Naive B cell (primary cell): ENCODE data around the gene KRTAP3-3. TPM values are rescaled to one million over a fixed set of nuclear protein-coding genes. Genes with fewer than 3 reads are reported as not detected.

Experiments
- ATAC-seq, 2 donors: fragments of 150-1000 bp; cut with Tn5 transposase; 2 replicates each; pipeline ENCODE4 v1.10.0; 2021; ENCODE audit warnings: low read depth in 2 of 2, mild to moderate bottlenecking in 2 of 2, moderate library complexity in 2 of 2
- DNase-seq: peaks from one replicate; pipeline ENCODE4 v3.0.0; 2022
- H3K27ac Mint-ChIP-seq, 6 donors: one replicate each; pipeline ENCODE4 v1.8.0; 2020 to 2022; ENCODE audit warnings: mild to moderate bottlenecking in 6 of 6, mixed read lengths in 6 of 6, moderate library complexity in 5 of 6, inconsistent platforms in 2 of 6
- H3K27me3 Mint-ChIP-seq, 3 donors: one replicate each; pipeline ENCODE4 v1.8.0; 2021 to 2022; ENCODE audit warnings: mixed read lengths in 3 of 3, mild to moderate bottlenecking in 1 of 3
- H3K36me3 Mint-ChIP-seq, 2 donors: one replicate each; pipeline ENCODE4 v1.8.0; 2020 to 2022; ENCODE audit warnings: mixed read lengths in 2 of 2, inconsistent platforms in 1 of 2, mild to moderate bottlenecking in 1 of 2
- H3K4me1 Mint-ChIP-seq, 3 donors: one replicate each; pipeline ENCODE4 v1.8.0; 2020 to 2022; ENCODE audit warnings: mixed read lengths in 3 of 3, inconsistent platforms in 1 of 3, mild to moderate bottlenecking in 1 of 3, moderate library complexity in 1 of 3
- H3K4me3 Mint-ChIP-seq, 8 donors: one replicate each; pipeline ENCODE4 v1.8.0; 2020 to 2022; ENCODE audit warnings: mild to moderate bottlenecking in 8 of 8, mixed read lengths in 8 of 8, moderate library complexity in 8 of 8, inconsistent platforms in 2 of 8
- H3K9me3 Mint-ChIP-seq, 7 donors: one replicate each; pipeline ENCODE4 v1.8.0; 2020 to 2022; ENCODE audit warnings: mixed read lengths in 7 of 7, mild to moderate bottlenecking in 5 of 7, inconsistent platforms in 2 of 7, moderate library complexity in 1 of 7
- polyA plus RNA-seq, 6 donors: library from polyadenylated mRNA; unstranded; fragments of 300-500 nt; fragmentation: Illumina TruSeq; gene quantifications; one replicate each; pipeline ENCODE4 v1.2.3, GENCODE V29; 2021; ENCODE audit warnings: low read depth in 6 of 6

KRTAP3-3 gene
- polyA plus RNA-seq, 6 donors from 2014 or later: not detected

- Mint-ChIP-seq H3K27ac (no peak overlapping the region), H3K36me3 (peaks cover 5 to 7% of the 10 kb centered on the region in 2 donors), H3K4me1 (peaks cover 0 to 7% (median 0%) of the 10 kb centered on the region in 3 donors), H3K4me3 (peak overlapping the region in 1 of 8 donors; percentile 25), H3K27me3 (peaks cover 36 to 91% (median 87%) of the 10 kb centered on the region in 3 donors), H3K9me3 (no peaks in the 10 kb centered on the region)
- no peak for DNase-seq
- no peak for ATAC-seq
Observed at GRCh38 chr17:40949418-40949817, 44.5 kb downstream of the KRTAP3-3 start.

- ATAC-seq (no peak), DNase-seq (no peak)
- Mint-ChIP-seq H3K27me3 (peaks cover 40 to 91% (median 79%) of the 10 kb centered on the region in 3 donors), H3K36me3 (peaks cover 5 to 8% of the 10 kb centered on the region in 2 donors), H3K4me3 (no peak overlapping the region), H3K9me3 (no peaks in the 10 kb centered on the region), H3K27ac (no peak overlapping the region), H3K4me1 (peaks cover 0 to 7% (median 0%) of the 10 kb centered on the region in 3 donors)
Observed at GRCh38 chr17:40947929-40948328, 46.0 kb downstream of the KRTAP3-3 start.

GRCh38 chr17:40945414-40945813 is 48.5 kb downstream of the KRTAP3-3 start:
- H3K4me3 Mint-ChIP-seq: no peak overlapping the region
- no peak overlapping the region for H3K27ac Mint-ChIP-seq
- peaks cover 0 to 7% (median 0%) of the 10 kb centered on the region in 7 donors for H3K9me3 Mint-ChIP-seq
- H3K27me3 Mint-ChIP-seq: peaks cover 40 to 74% (median 72%) of the 10 kb centered on the region in 3 donors
- H3K36me3 Mint-ChIP-seq: peaks cover 5 to 16% of the 10 kb centered on the region in 2 donors
- DNase-seq (no peak), ATAC-seq (no peak)
- peaks cover 0 to 7% (median 7%) of the 10 kb centered on the region in 3 donors for H3K4me1 Mint-ChIP-seq

- Mint-ChIP-seq H3K27ac (no peak overlapping the region), H3K9me3 (peaks cover 0 to 7% (median 0%) of the 10 kb centered on the region in 7 donors), H3K4me1 (peaks cover 0 to 7% (median 7%) of the 10 kb centered on the region in 3 donors), H3K27me3 (peaks cover 36 to 67% (median 63%) of the 10 kb centered on the region in 3 donors), H3K4me3 (no peak overlapping the region), H3K36me3 (peaks cover 5 to 16% of the 10 kb centered on the region in 2 donors)
- no peak for DNase-seq
- ATAC-seq: no peak
Observed at GRCh38 chr17:40944531-40944930, 49.4 kb downstream of the KRTAP3-3 start.

Other genes with a start within 250 kb of the KRTAP3-3 start
- not detected for gene KRT25, start 238.8 kb downstream of the KRTAP3-3 start, polyA plus RNA-seq
- not detected for gene KRT26, start 222.0 kb downstream of the KRTAP3-3 start, polyA plus RNA-seq
- under 1 TPM in 1 of 6 donors, not detected in 5; 0.53 TPM for gene KRT27, start 211.6 kb downstream of the KRTAP3-3 start, polyA plus RNA-seq
- gene KRT28, start 194.2 kb downstream of the KRTAP3-3 start, polyA plus RNA-seq: not detected
- 100 to 1,000 TPM; 194 to 275 (median 232) TPM for gene KRT10, start 171.6 kb downstream of the KRTAP3-3 start, polyA plus RNA-seq
- not detected for gene KRT12, start 126.9 kb downstream of the KRTAP3-3 start, polyA plus RNA-seq
- not detected for gene KRT20, start 108.9 kb downstream of the KRTAP3-3 start, polyA plus RNA-seq
- gene KRT23, start 56.5 kb downstream of the KRTAP3-3 start, polyA plus RNA-seq: under 1 TPM in 1 of 6 donors, not detected in 5; 0.19 TPM
- gene KRT39, start 27.2 kb downstream of the KRTAP3-3 start, polyA plus RNA-seq: not detected
- gene KRT40, start 9.8 kb downstream of the KRTAP3-3 start, polyA plus RNA-seq: not detected
- gene KRTAP3-2, start 5.7 kb upstream of the KRTAP3-3 start, polyA plus RNA-seq: not detected
- not detected for gene KRTAP3-1, start 15.0 kb upstream of the KRTAP3-3 start, polyA plus RNA-seq
- gene KRTAP1-5, start 33.0 kb upstream of the KRTAP3-3 start, polyA plus RNA-seq: not detected
- gene KRTAP1-4, start 36.0 kb upstream of the KRTAP3-3 start, polyA plus RNA-seq: not detected
- not detected for gene KRTAP1-3, start 40.7 kb upstream of the KRTAP3-3 start, polyA plus RNA-seq
- gene KRTAP1-1, start 47.3 kb upstream of the KRTAP3-3 start, polyA plus RNA-seq: not detected
- gene KRTAP2-1, start 53.2 kb upstream of the KRTAP3-3 start, polyA plus RNA-seq: not detected
- not detected for gene KRTAP2-2, start 61.1 kb upstream of the KRTAP3-3 start, polyA plus RNA-seq
- not detected for gene KRTAP2-3, start 66.0 kb upstream of the KRTAP3-3 start, polyA plus RNA-seq
- gene KRTAP2-4, start 71.7 kb upstream of the KRTAP3-3 start, polyA plus RNA-seq: not detected
- not detected for gene KRTAP4-7, start 90.0 kb upstream of the KRTAP3-3 start, polyA plus RNA-seq
- not detected for gene KRTAP4-8, start 104.0 kb upstream of the KRTAP3-3 start, polyA plus RNA-seq
- not detected for gene KRTAP4-16, start 108.0 kb upstream of the KRTAP3-3 start, polyA plus RNA-seq
- gene KRTAP4-9, start 111.2 kb upstream of the KRTAP3-3 start, polyA plus RNA-seq: not detected
- gene KRTAP4-11, start 124.2 kb upstream of the KRTAP3-3 start, polyA plus RNA-seq: not detected
- 1 to 10 TPM in 2 of 6 donors, under 1 TPM in 2, not detected in 2; 0.30 to 3.3 (median 1.3) TPM for gene KRTAP4-12, start 130.0 kb upstream of the KRTAP3-3 start, polyA plus RNA-seq
- gene KRTAP4-6, start 146.4 kb upstream of the KRTAP3-3 start, polyA plus RNA-seq: 1 to 10 TPM in 2 of 6 donors, not detected in 4; 1.6 to 2.0 TPM
- gene KRTAP4-5, start 155.7 kb upstream of the KRTAP3-3 start, polyA plus RNA-seq: not detected
- not detected for gene KRTAP4-4, start 166.6 kb upstream of the KRTAP3-3 start, polyA plus RNA-seq
- not detected for gene KRTAP4-3, start 174.1 kb upstream of the KRTAP3-3 start, polyA plus RNA-seq
- not detected for gene KRTAP4-2, start 184.1 kb upstream of the KRTAP3-3 start, polyA plus RNA-seq
- not detected for gene KRTAP4-1, start 190.7 kb upstream of the KRTAP3-3 start, polyA plus RNA-seq
- not detected for gene KRTAP9-1, start 195.7 kb upstream of the KRTAP3-3 start, polyA plus RNA-seq
- not detected for gene KRTAP9-2, start 232.5 kb upstream of the KRTAP3-3 start, polyA plus RNA-seq
- gene KRTAP9-3, start 238.3 kb upstream of the KRTAP3-3 start, polyA plus RNA-seq: not detected
- not detected for gene KRTAP9-8, start 243.8 kb upstream of the KRTAP3-3 start, polyA plus RNA-seq